SK-N-MC (cell line): ENCODE results near the gene LRIG3.

ENCODE experiments used
- DNase-seq: peaks from one replicate; pipeline ENCODE4 v3.0.0-alpha.2; 2011; ENCODE audit warnings: low read depth, low spot score
- H3K27ac ChIP-seq: fragments of 200-600 bp; sonication (generic); 2 replicates; pipeline ENCODE4 v1.5.1; 2016; ENCODE audit warnings: mixed run types
- H3K36me3 ChIP-seq: fragments of 200-600 bp; sonication (generic); 2 replicates; pipeline ENCODE4 v1.6.1; 2017; ENCODE audit warnings: antibody characterized with exemption, low read length, mixed read lengths; ENCODE audit not compliant: insufficient read depth
- H3K4me3 ChIP-seq: fragments of 200-600 bp; sonication (generic); 2 replicates; pipeline ENCODE4 v1.5.1; 2016
- H3K9ac ChIP-seq: fragments of 200-600 bp; sonication (generic); 2 replicates; pipeline ENCODE4 v1.8.0; 2017; ENCODE audit warnings: mixed run types, mixed read lengths; ENCODE audit not compliant: insufficient read length
- H3K9me3 ChIP-seq: fragments of 200-600 bp; sonication (generic); 2 replicates; pipeline ENCODE4 v1.6.1; 2017; ENCODE audit warnings: low read depth, mild to moderate bottlenecking, antibody characterized with exemption, low read length, moderate library complexity, mixed read lengths
- EZH2 ChIP-seq: fragments of 200-600 bp; sonication (generic); IDR thresholded peaks from one replicate; pipeline ENCODE4 v1.6.1; 2017; ENCODE audit warnings: antibody characterized with exemption
- FOXP2 ChIP-seq: optimal IDR thresholded peaks from 2 replicates; pipeline ENCODE3; 2011; ENCODE audit warnings: mild to moderate bottlenecking, moderate library complexity; ENCODE audit not compliant: insufficient read depth; ENCODE audit errors: extremely low read length, control extremely low read depth
- POLR2AphosphoS5 ChIP-seq: IDR thresholded peaks from 2 replicates; pipeline ENCODE4 v1.6.1; 2012; ENCODE audit warnings: mild to moderate bottlenecking, low read depth, low read length, borderline replicate concordance

The LRIG3 gene

DNA sequence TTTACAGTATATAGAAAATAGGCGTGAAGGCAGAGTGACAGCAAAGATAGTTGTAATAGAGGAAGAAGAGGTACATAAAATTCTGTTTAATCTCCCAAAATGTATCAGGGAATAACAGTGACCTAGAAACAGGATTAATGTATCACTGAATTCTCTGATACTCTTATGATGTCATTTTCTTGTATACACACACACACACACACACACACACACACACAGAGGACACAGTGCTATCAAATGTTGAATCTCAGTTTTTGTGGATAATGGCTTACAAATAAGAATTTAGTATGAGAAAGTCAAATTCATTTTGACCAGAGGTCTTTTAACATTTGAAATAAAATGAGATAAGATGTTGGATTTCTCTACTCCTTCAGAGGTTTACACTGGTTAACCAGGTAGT lies 4.3 kb upstream of the LRIG3 start:
- Histone ChIP-seq H3K9ac (no peak overlapping the region), H3K27ac (no peak overlapping the region), H3K36me3 (no peaks in the 10 kb centered on the region), H3K9me3 (no peaks in the 10 kb centered on the region), H3K4me3 (no peak overlapping the region)
- TF ChIP-seq FOXP2 (no peak), EZH2 (no peak), POLR2AphosphoS5 (no peak)
- DNase-seq = no peak

- Histone ChIP-seq H3K27ac (no peak overlapping the region), H3K9me3 (no peaks in the 10 kb centered on the region), H3K4me3 (no peak overlapping the region), H3K36me3 (no peaks in the 10 kb centered on the region), H3K9ac (no peak overlapping the region)
- no peak for TF ChIP-seq FOXP2
- no peak for TF ChIP-seq EZH2
- no peak for TF ChIP-seq POLR2AphosphoS5
- no peak for DNase-seq
Measured at GRCh38 chr12:58923781-58924180, 3.5 kb upstream of the LRIG3 start.

DNA sequence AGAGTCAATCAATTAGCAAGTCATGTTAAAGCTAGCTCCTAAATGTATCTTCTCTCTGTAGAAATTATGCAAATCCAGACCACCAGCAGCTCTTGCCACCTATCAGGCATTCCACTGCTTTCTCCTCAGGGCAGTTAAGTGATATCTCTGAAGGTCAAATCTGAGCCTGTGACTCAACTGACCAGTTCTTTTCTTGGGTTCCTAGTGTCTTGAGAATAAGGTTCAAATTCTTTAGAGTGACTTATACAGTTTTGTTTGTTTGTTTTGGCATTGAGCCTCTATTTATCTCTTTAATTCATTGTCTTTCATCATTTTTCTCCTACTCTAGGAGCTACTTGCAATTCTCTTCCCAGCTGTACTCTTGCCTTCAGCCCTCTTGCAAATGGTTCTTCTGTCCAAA lies 2.5 kb upstream of the LRIG3 start:
- Histone ChIP-seq H3K27ac (no peak overlapping the region), H3K4me3 (no peak overlapping the region), H3K9ac (no peak overlapping the region), H3K9me3 (no peaks in the 10 kb centered on the region), H3K36me3 (no peaks in the 10 kb centered on the region)
- TF ChIP-seq FOXP2 (no peak), POLR2AphosphoS5 (no peak), EZH2 (no peak)
- DNase-seq = no peak

GRCh38 chr12:58920961-58921861 lies 907 bp upstream of the LRIG3 start:
- no peak for DNase-seq
- Histone ChIP-seq H3K9ac (peak overlapping the region; percentile 90), H3K36me3 (no peaks in the 10 kb centered on the region), H3K27ac (peak overlapping the region; percentile 98; the same call in 1 of the 2 replicates), H3K4me3 (peak overlapping the region; percentile 95), H3K9me3 (no peaks in the 10 kb centered on the region)
- TF ChIP-seq POLR2AphosphoS5 = no peak
- no peak for TF ChIP-seq EZH2
- TF ChIP-seq FOXP2 = no peak

- DNase-seq = no peak
- Histone ChIP-seq H3K9me3 (no peaks in the 10 kb centered on the region), H3K27ac (peak overlapping the region; percentile 98), H3K9ac (peak overlapping the region; percentile 90), H3K36me3 (peaks cover 2% of the 10 kb centered on the region; the same call in 1 of the 2 replicates), H3K4me3 (peak overlapping the region; percentile 95)
- TF ChIP-seq POLR2AphosphoS5 (peak; percentile 25; the same call in 1 of the 2 replicates), EZH2 (no peak)
Measured at GRCh38 chr12:58919231-58920101, 838 bp downstream of the LRIG3 start.

- peak overlapping the region; percentile 98 for H3K27ac ChIP-seq
- H3K36me3 ChIP-seq = peaks cover 12% of the 10 kb centered on the region
- peak overlapping the region; percentile 90 for H3K9ac ChIP-seq
- no peaks in the 10 kb centered on the region for H3K9me3 ChIP-seq
- peak overlapping the region; percentile 95 for H3K4me3 ChIP-seq
- no peak for DNase-seq
- TF ChIP-seq EZH2 (no peak), FOXP2 (no peak), POLR2AphosphoS5 (no peak)
Measured at GRCh38 chr12:58918469-58918844, 1.8 kb downstream of the LRIG3 start.

- H3K9me3 ChIP-seq = no peaks in the 10 kb centered on the region
- peak overlapping the region; percentile 98 for H3K27ac ChIP-seq
- peaks cover 17% of the 10 kb centered on the region for H3K36me3 ChIP-seq
- peak overlapping the region; percentile 95 for H3K4me3 ChIP-seq
- DNase-seq = no peak
- TF ChIP-seq FOXP2 = no peak
- H3K9ac ChIP-seq = peak overlapping the region; percentile 90
Measured at GRCh38 chr12:58917699-58918468, 2.4 kb downstream of the LRIG3 start.

DNA sequence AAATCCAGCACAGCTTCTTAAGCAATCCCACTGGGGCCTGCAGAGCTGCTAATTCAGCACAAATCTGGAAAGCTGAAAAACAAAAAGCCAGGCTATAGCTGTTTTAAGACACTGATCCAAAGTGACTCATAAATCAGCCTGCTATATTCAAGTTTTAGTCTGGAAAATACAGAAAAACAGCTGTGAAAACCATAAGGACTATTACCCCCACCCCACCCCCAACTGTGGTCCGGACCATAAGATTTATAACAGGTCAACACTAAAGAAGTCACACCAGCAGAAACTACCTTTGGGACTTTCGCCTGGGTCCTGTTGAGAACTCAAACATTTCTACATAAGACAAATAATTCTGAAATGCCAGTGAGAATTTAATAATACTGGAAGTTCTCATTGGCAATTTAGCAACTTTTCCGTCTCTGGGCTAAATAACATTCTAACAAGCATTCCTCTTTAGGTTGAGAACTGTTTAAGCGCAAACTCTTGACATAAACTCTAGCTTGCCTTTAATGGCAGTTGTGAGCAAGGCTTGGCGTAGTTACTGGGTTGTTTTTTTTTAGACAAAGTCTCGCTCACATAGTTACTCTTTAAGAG lies 3.3 kb downstream of the LRIG3 start:
- DNase-seq = peak; percentile 92
- Histone ChIP-seq H3K36me3 (peaks cover 26% of the 10 kb centered on the region), H3K9ac (peak overlapping the region; percentile 90), H3K4me3 (peak overlapping the region; percentile 95), H3K9me3 (no peaks in the 10 kb centered on the region), H3K27ac (peak overlapping the region; percentile 98)
- TF ChIP-seq EZH2 = no peak
- peak; percentile 47; the same call in 1 of the 2 replicates for TF ChIP-seq POLR2AphosphoS5
